Adrenal gland (tissue), 5 donors: Measurements from ENCODE around the gene PTPN20.

Source experiments
- POLR2A ChIP-seq, 2 donors: fragments of 450-650 bp; IDR thresholded peaks; one replicate each; pipeline ENCODE4 v1.6.1; 2017; ENCODE audit warnings: antibody characterized with exemption in 2 of 2, mild to moderate bottlenecking in 2 of 2, moderate library complexity in 1 of 2
- TF ChIP-seq, protein P1 (sequence below), 6 experiments: fragments of 450-650 bp in 4 of 6; fragments of 200-600 bp in 2 of 6; sonication (generic) in 1 of 6; IDR thresholded peaks; 1 replicate in 5 of 6; 2 replicates in 1 of 6; pipeline versions ENCODE4 v1.5.1 to v1.8.0; 2016 to 2021; ENCODE audit warnings: antibody characterized with exemption in 6 of 6, mild to moderate bottlenecking in 2 of 6, moderate library complexity in 1 of 6
- donor health status: DM: no; HTN: no; CAD: no.

DNA sequence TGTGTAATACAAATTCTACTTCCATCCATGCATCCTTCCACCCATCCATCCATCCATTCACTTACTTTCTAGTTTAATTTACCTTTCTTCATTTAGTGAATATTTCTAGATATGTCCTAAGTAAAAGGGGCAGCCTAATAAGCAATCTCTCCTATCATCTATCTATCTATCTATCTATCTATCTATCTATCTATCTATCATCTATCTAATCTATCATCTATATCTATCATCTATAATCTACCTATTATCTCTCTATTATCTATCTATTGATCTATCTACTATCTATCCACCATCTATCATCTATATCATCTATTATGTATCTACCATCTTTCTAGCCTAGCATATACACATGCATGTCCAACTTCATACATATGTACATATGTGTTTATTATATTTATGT lies 104.2 kb downstream of the PTPN20 start:
- TF ChIP-seq, protein P1, sequence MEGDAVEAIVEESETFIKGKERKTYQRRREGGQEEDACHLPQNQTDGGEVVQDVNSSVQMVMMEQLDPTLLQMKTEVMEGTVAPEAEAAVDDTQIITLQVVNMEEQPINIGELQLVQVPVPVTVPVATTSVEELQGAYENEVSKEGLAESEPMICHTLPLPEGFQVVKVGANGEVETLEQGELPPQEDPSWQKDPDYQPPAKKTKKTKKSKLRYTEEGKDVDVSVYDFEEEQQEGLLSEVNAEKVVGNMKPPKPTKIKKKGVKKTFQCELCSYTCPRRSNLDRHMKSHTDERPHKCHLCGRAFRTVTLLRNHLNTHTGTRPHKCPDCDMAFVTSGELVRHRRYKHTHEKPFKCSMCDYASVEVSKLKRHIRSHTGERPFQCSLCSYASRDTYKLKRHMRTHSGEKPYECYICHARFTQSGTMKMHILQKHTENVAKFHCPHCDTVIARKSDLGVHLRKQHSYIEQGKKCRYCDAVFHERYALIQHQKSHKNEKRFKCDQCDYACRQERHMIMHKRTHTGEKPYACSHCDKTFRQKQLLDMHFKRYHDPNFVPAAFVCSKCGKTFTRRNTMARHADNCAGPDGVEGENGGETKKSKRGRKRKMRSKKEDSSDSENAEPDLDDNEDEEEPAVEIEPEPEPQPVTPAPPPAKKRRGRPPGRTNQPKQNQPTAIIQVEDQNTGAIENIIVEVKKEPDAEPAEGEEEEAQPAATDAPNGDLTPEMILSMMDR (IDR thresholded peaks at IDR 0.05) = no peak
- TF ChIP-seq POLR2A (IDR thresholded peaks at IDR 0.05) = no peak
